ENCODE results near the gene FBXO33.
"Not testable (repeated sequence)": the region's sequence is repeated elsewhere in the genome, so short reads cannot be mapped to it uniquely, and the experiment has no call there.

FBXO33 gene

DNA sequence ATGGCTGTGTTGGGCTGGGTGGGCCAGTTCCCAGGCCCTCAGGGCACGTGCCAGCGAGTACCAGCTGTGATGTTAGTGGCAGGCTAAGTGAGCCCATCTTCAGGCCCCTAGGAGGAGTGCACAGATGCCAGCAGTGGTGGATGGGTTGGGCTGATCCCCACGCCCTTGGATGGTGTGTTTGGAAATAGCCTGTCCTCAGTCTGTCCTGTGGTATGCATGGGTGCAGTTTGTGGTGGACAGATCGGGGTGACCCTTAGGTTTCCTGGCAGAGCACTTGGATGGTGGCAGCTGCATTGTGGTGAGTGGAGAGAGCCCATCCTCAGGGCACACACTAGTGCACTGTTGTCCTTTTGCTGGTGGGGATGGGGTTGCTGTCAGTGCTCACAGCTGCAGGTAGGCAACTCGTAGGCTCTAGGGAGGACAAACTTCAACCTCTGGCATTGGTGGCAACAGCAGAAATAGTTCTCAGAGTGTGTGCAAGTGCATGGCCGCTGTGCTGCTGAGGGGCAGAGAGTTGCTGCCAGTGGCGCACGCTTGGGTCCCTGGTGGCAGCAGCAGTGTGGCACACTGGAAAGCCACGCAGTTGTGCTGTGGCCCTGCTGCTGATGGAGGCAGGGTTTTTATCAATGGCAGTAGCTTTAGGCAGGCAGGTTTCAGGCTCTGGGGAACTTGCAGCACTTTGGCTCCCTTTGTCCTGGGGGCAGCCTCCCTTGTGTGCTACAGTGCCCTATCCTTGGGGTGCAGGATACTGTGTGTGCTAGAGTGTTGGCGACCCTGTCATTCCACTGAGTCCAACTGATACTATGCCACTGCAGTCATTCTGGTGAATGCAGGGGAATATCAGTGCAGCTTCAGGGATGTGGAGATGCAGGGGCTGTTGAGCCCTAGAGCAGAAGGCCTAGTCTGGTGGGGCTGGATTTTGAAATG lies 65.5 kb downstream of the FBXO33 start:
- no peak overlapping the region for H3K9ac ChIP-seq (ENCODE audit: low read length)
- no peaks in the 10 kb centered on the region for H3F3A ChIP-seq (ENCODE audit: insufficient read depth, low read length)
- no peaks in the 10 kb centered on the region for H3K4me1 ChIP-seq (ENCODE audit: insufficient read depth, low read length, severe bottlenecking)
- no peak overlapping the region for H3K4me3 ChIP-seq (ENCODE audit: low read depth, low read length, poor library complexity, severe bottlenecking)
- TF ChIP-seq, protein P1, sequence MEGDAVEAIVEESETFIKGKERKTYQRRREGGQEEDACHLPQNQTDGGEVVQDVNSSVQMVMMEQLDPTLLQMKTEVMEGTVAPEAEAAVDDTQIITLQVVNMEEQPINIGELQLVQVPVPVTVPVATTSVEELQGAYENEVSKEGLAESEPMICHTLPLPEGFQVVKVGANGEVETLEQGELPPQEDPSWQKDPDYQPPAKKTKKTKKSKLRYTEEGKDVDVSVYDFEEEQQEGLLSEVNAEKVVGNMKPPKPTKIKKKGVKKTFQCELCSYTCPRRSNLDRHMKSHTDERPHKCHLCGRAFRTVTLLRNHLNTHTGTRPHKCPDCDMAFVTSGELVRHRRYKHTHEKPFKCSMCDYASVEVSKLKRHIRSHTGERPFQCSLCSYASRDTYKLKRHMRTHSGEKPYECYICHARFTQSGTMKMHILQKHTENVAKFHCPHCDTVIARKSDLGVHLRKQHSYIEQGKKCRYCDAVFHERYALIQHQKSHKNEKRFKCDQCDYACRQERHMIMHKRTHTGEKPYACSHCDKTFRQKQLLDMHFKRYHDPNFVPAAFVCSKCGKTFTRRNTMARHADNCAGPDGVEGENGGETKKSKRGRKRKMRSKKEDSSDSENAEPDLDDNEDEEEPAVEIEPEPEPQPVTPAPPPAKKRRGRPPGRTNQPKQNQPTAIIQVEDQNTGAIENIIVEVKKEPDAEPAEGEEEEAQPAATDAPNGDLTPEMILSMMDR (IDR thresholded peaks at IDR 0.05; ENCODE audit: low read length) = no peak
- TF ChIP-seq EZH2 (IDR thresholded peaks at IDR 0.05; ENCODE audit: borderline replicate concordance, low read length) = no peak
- H4K20me1 ChIP-seq (ENCODE audit: insufficient read depth, low read length) = no peaks in the 10 kb centered on the region
- H3K9me2 ChIP-seq (ENCODE audit: low read depth, low read length) = no peaks in the 10 kb centered on the region
- no peak overlapping the region for H3K27ac ChIP-seq (ENCODE audit: low read depth, low read length, poor library complexity, severe bottlenecking)
- H3K9me3 ChIP-seq (ENCODE audit: low read length) = no peaks in the 10 kb centered on the region
- no peak overlapping the region for H2AFZ ChIP-seq (ENCODE audit: low read length)
- H3K36me3 ChIP-seq (ENCODE audit: insufficient read depth, low read length) = 0 out of 2 replicates have a peak, but pooled peaks cover 4% of the 10 kb centered on the region
- no peaks in the 10 kb centered on the region for H3K27me3 ChIP-seq (ENCODE audit: insufficient read depth, low read length)
- no peaks in the 10 kb centered on the region for H3K79me2 ChIP-seq (ENCODE audit: insufficient read depth, low read length)
- H3K4me2 ChIP-seq (ENCODE audit: low read length) = no peak overlapping the region

DNA sequence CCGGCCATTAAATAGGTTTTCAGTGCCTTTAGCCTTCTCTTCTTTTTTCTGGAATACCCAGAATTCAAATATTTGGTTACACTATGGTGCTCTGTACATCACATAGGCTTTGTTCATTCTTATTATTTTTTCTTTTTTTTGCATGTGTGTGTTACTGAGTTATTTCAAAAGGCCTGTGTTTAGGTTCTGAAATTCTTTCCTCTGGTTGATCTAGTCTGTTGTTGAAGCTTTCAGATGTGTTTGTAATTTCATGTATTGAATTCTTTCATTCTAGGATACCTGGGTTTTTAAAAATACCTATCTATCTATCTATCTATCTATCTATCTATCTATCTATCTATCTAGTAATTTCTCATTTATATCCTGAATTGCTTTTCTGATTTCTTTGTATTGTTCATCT lies 66.9 kb downstream of the FBXO33 start:
- Histone ChIP-seq H3K9me2 (ENCODE audit: low read depth, low read length) (no peaks in the 10 kb centered on the region), H3K79me2 (ENCODE audit: insufficient read depth, low read length) (no peaks in the 10 kb centered on the region), H3K4me2 (ENCODE audit: low read length) (no peak overlapping the region), H4K20me1 (ENCODE audit: insufficient read depth, low read length) (no peaks in the 10 kb centered on the region), H3K4me3 (ENCODE audit: low read depth, low read length, poor library complexity, severe bottlenecking) (no peak overlapping the region), H3F3A (ENCODE audit: insufficient read depth, low read length) (no peaks in the 10 kb centered on the region), H3K27ac (ENCODE audit: low read depth, low read length, poor library complexity, severe bottlenecking) (no peak overlapping the region), H2AFZ (ENCODE audit: low read length) (no peak overlapping the region), H3K9me3 (ENCODE audit: low read length) (no peaks in the 10 kb centered on the region), H3K9ac (ENCODE audit: low read length) (no peak overlapping the region), H3K4me1 (ENCODE audit: insufficient read depth, low read length, severe bottlenecking) (no peaks in the 10 kb centered on the region), H3K27me3 (ENCODE audit: insufficient read depth, low read length) (no peaks in the 10 kb centered on the region), H3K36me3 (ENCODE audit: insufficient read depth, low read length) (0 out of 2 replicates have a peak, but pooled peaks cover 4% of the 10 kb centered on the region)
- TF ChIP-seq, protein P1 (IDR thresholded peaks at IDR 0.05; ENCODE audit: low read length) = no peak
- TF ChIP-seq EZH2 (IDR thresholded peaks at IDR 0.05; ENCODE audit: borderline replicate concordance, low read length) = no peak

GRCh38 chr14:39364509-39364908 lies 67.7 kb downstream of the FBXO33 start:
- Histone ChIP-seq H3K27me3 (ENCODE audit: insufficient read depth, low read length) (no peaks in the 10 kb centered on the region), H4K20me1 (ENCODE audit: insufficient read depth, low read length) (no peaks in the 10 kb centered on the region), H3F3A (ENCODE audit: insufficient read depth, low read length) (no peaks in the 10 kb centered on the region), H3K4me3 (ENCODE audit: low read depth, low read length, poor library complexity, severe bottlenecking) (no peak overlapping the region), H3K9me2 (ENCODE audit: low read depth, low read length) (no peaks in the 10 kb centered on the region), H3K9me3 (ENCODE audit: low read length) (no peaks in the 10 kb centered on the region), H3K27ac (ENCODE audit: low read depth, low read length, poor library complexity, severe bottlenecking) (no peak overlapping the region), H3K36me3 (ENCODE audit: insufficient read depth, low read length) (0 out of 2 replicates have a peak, but pooled peaks cover 4% of the 10 kb centered on the region), H3K79me2 (ENCODE audit: insufficient read depth, low read length) (no peaks in the 10 kb centered on the region), H3K9ac (ENCODE audit: low read length) (no peak overlapping the region), H3K4me1 (ENCODE audit: insufficient read depth, low read length, severe bottlenecking) (no peaks in the 10 kb centered on the region), H3K4me2 (ENCODE audit: low read length) (no peak overlapping the region), H2AFZ (ENCODE audit: low read length) (no peak overlapping the region)
- no peak for TF ChIP-seq EZH2 (IDR thresholded peaks at IDR 0.05; ENCODE audit: borderline replicate concordance, low read length)
- TF ChIP-seq, protein P1 (IDR thresholded peaks at IDR 0.05; ENCODE audit: low read length) = no peak

- not testable (repeated sequence) for H4K20me1 ChIP-seq (ENCODE audit: insufficient read depth, low read length); H3K79me2 ChIP-seq (ENCODE audit: insufficient read depth, low read length); H3K9me3 ChIP-seq (ENCODE audit: low read length); H3F3A ChIP-seq (ENCODE audit: insufficient read depth, low read length); H3K27ac ChIP-seq (ENCODE audit: low read depth, low read length, poor library complexity, severe bottlenecking); H3K36me3 ChIP-seq (ENCODE audit: insufficient read depth, low read length); H3K4me2 ChIP-seq (ENCODE audit: low read length); H2AFZ ChIP-seq (ENCODE audit: low read length); H3K4me1 ChIP-seq (ENCODE audit: insufficient read depth, low read length, severe bottlenecking); H3K4me3 ChIP-seq (ENCODE audit: low read depth, low read length, poor library complexity, severe bottlenecking); H3K9ac ChIP-seq (ENCODE audit: low read length); H3K27me3 ChIP-seq (ENCODE audit: insufficient read depth, low read length); H3K9me2 ChIP-seq (ENCODE audit: low read depth, low read length)
Observed at GRCh38 chr14:39361556-39361955, 70.7 kb downstream of the FBXO33 start.

Measured in OCI-LY1 (cell line).